Neural progenitor cell (in vitro differentiated cells): Measurements from ENCODE around the gene QRICH1. TPM values are rescaled to one million over a fixed set of nuclear protein-coding genes. Genes with fewer than 3 reads are reported as not detected.
"Not testable (repeated sequence)": the region's sequence is repeated elsewhere in the genome, so short reads cannot be mapped to it uniquely, and the experiment has no call there.

Experiments used
- DNase-seq: peaks from one replicate; pipeline ENCODE4 v3.0.0-alpha.2; 2016; ENCODE audit warnings: low spot score
- H2AFZ ChIP-seq: fragments of 200-600 bp; sonication (generic); replicated peaks from 2 replicates; pipeline ENCODE4 v1.6.1; 2016; ENCODE audit warnings: antibody characterized with exemption
- H3F3A ChIP-seq: fragments of 200-600 bp; sonication (generic); 2 replicates; pipeline ENCODE4 v1.6.1; 2016; ENCODE audit warnings: antibody characterized with exemption, low read depth
- H3K27ac ChIP-seq: fragments of 200-600 bp; sonication (generic); 2 replicates; pipeline ENCODE4 v1.5.1; 2016; ENCODE audit warnings: mild to moderate bottlenecking
- H3K27me3 ChIP-seq: fragments of 200-600 bp; sonication (generic); 2 replicates; pipeline ENCODE4 v1.6.1; 2016; ENCODE audit warnings: mild to moderate bottlenecking, moderate library complexity
- H3K36me3 ChIP-seq: fragments of 200-600 bp; sonication (generic); 2 replicates; pipeline ENCODE4 v1.5.1; 2016
- H3K4me1 ChIP-seq: fragments of 200-600 bp; sonication (generic); 2 replicates; pipeline ENCODE4 v1.6.1; 2016; ENCODE audit warnings: mixed run types
- H3K4me2 ChIP-seq: fragments of 200-600 bp; sonication (generic); 2 replicates; pipeline ENCODE4 v1.6.1; 2016
- H3K4me3 ChIP-seq: fragments of 200-600 bp; sonication (generic); 2 replicates; pipeline ENCODE4 v1.5.1; 2016
- H3K79me2 ChIP-seq: fragments of 200-600 bp; sonication (generic); 2 replicates; pipeline ENCODE4 v1.6.1; 2016; ENCODE audit warnings: low read depth
- H3K9ac ChIP-seq: fragments of 200-600 bp; sonication (generic); 2 replicates; pipeline ENCODE4 v1.6.1; 2016
- H3K9me3 ChIP-seq: fragments of 200-600 bp; sonication (generic); 2 replicates; pipeline ENCODE4 v1.5.1; 2016; ENCODE audit warnings: low read depth
- H4K20me1 ChIP-seq: fragments of 200-600 bp; sonication (generic); 2 replicates; pipeline ENCODE4 v1.6.1; 2016; ENCODE audit warnings: low read depth
- H3K27ac Mint-ChIP-seq: 3 replicates; pipeline ENCODE4 v1.8.0; 2021; ENCODE audit warnings: mixed read lengths
- H3K27me3 Mint-ChIP-seq: 2 replicates; pipeline ENCODE4 v1.8.0; 2022; ENCODE audit warnings: low read depth, mild to moderate bottlenecking, inconsistent platforms, moderate library complexity, mixed read lengths; ENCODE audit not compliant: insufficient read depth
- H3K36me3 Mint-ChIP-seq: 3 replicates; pipeline ENCODE4 v1.8.0; 2021; ENCODE audit warnings: mixed read lengths
- H3K4me1 Mint-ChIP-seq: 3 replicates; pipeline ENCODE4 v1.8.0; 2021; ENCODE audit warnings: mixed read lengths
- H3K4me3 Mint-ChIP-seq: 3 replicates; pipeline ENCODE4 v1.8.0; 2021; ENCODE audit warnings: mild to moderate bottlenecking, moderate library complexity, mixed read lengths
- H3K9me3 Mint-ChIP-seq: 3 replicates; pipeline ENCODE4 v1.8.0; 2020; ENCODE audit warnings: mixed read lengths
- CTCF ChIP-seq: fragments of 200-600 bp; sonication (generic); IDR thresholded peaks from 2 replicates; pipeline ENCODE4 v1.5.1; 2017; ENCODE audit warnings: antibody characterized with exemption, mild to moderate bottlenecking
- EZH2 ChIP-seq: fragments of 200-600 bp; sonication (generic); IDR thresholded peaks from 2 replicates; pipeline ENCODE4 v1.6.1; 2017; ENCODE audit warnings: antibody characterized with exemption, mild to moderate bottlenecking, moderate library complexity
- EZH2phosphoT487 ChIP-seq: fragments of 200-600 bp; sonication (generic); IDR thresholded peaks from 2 replicates; pipeline ENCODE4 v1.6.1; 2017; ENCODE audit warnings: antibody characterized with exemption
- total RNA-seq: library from RNA; depleted of rRNA; stranded (reverse); fragments of >200 nt; gene quantifications from 2 replicates; pipeline ENCODE4 v1.2.3, GENCODE V29; 2015; ENCODE audit warnings: low replicate concordance

The QRICH1 gene
- total RNA-seq, 1 donor from 2014 or later = 167 TPM

- peaks cover 54% of the 10 kb centered on the region for H3K79me2 ChIP-seq
- no peak for TF ChIP-seq EZH2
- TF ChIP-seq EZH2phosphoT487 = no peak
- TF ChIP-seq CTCF = no peak
- Mint-ChIP-seq H3K4me1 (peaks cover 13% of the 10 kb centered on the region), H3K9me3 (no peaks in the 10 kb centered on the region), H3K36me3 (peaks cover 22% of the 10 kb centered on the region), H3K27ac (no peak overlapping the region), H3K27me3 (peaks cover 4% of the 10 kb centered on the region), H3K4me3 (no peak overlapping the region)
- no peak overlapping the region for H3K9ac ChIP-seq
- H3K4me2 ChIP-seq = no peak overlapping the region
- H3K36me3 ChIP-seq = no peaks in the 10 kb centered on the region
- H3K27ac ChIP-seq = no peak overlapping the region
- H3K4me1 ChIP-seq = peaks cover 6% of the 10 kb centered on the region
- H3K27me3 ChIP-seq = no peaks in the 10 kb centered on the region
- H2AFZ ChIP-seq = no peak overlapping the region
- no peaks in the 10 kb centered on the region for H3K9me3 ChIP-seq
- H3K4me3 ChIP-seq = no peak overlapping the region
- H4K20me1 ChIP-seq = peaks cover 92% of the 10 kb centered on the region
- H3F3A ChIP-seq = peaks cover 40% of the 10 kb centered on the region
- no peak for DNase-seq
Measured at GRCh38 chr3:49013113-49013737, 80.6 kb downstream of the QRICH1 start.

GRCh38 chr3:49012441-49013017 lies 81.3 kb downstream of the QRICH1 start:
- H3K27me3 Mint-ChIP-seq = peaks cover 6% of the 10 kb centered on the region
- Histone ChIP-seq H3F3A (peaks cover 37% of the 10 kb centered on the region), H3K79me2 (peaks cover 61% of the 10 kb centered on the region), H3K4me1 (peaks cover 8% of the 10 kb centered on the region), H3K27me3 (no peaks in the 10 kb centered on the region), H3K4me3 (no peak overlapping the region), H2AFZ (no peak overlapping the region), H3K9me3 (no peaks in the 10 kb centered on the region), H3K4me2 (no peak overlapping the region), H3K27ac (no peak overlapping the region), H3K36me3 (no peaks in the 10 kb centered on the region), H4K20me1 (peaks cover 94% of the 10 kb centered on the region), H3K9ac (no peak overlapping the region)
- H3K9me3 Mint-ChIP-seq = no peaks in the 10 kb centered on the region
- DNase-seq = no peak
- H3K27ac Mint-ChIP-seq = no peak overlapping the region
- H3K4me1 Mint-ChIP-seq = peaks cover 16% of the 10 kb centered on the region
- TF ChIP-seq EZH2 (no peak), CTCF (no peak), EZH2phosphoT487 (no peak)
- peaks cover 23% of the 10 kb centered on the region for H3K36me3 Mint-ChIP-seq
- H3K4me3 Mint-ChIP-seq = no peak overlapping the region

GRCh38 chr3:49009396-49009795 lies 84.5 kb downstream of the QRICH1 start:
- H3K27me3 Mint-ChIP-seq = peaks cover 8% of the 10 kb centered on the region
- Histone ChIP-seq H3K9me3 (no peaks in the 10 kb centered on the region), H2AFZ (no peak overlapping the region), H3F3A (peaks cover 14% of the 10 kb centered on the region), H3K27ac (no peak overlapping the region), H3K4me2 (no peak overlapping the region), H3K27me3 (no peaks in the 10 kb centered on the region), H3K79me2 (peaks cover 64% of the 10 kb centered on the region), H3K36me3 (no peaks in the 10 kb centered on the region), H3K9ac (no peak overlapping the region), H4K20me1 (peaks cover 65% of the 10 kb centered on the region), H3K4me1 (peaks cover 13% of the 10 kb centered on the region), H3K4me3 (no peak overlapping the region)
- H3K27ac Mint-ChIP-seq = no peak overlapping the region
- peak overlapping the region; percentile 32 for H3K4me3 Mint-ChIP-seq
- peaks cover 10% of the 10 kb centered on the region for H3K36me3 Mint-ChIP-seq
- H3K9me3 Mint-ChIP-seq = peaks cover 3% of the 10 kb centered on the region
- peaks cover 19% of the 10 kb centered on the region for H3K4me1 Mint-ChIP-seq
- TF ChIP-seq CTCF (no peak), EZH2 (no peak), EZH2phosphoT487 (no peak)
- no peak for DNase-seq

GRCh38 chr3:49008627-49009026 lies 85.2 kb downstream of the QRICH1 start:
- not testable (repeated sequence) for DNase-seq, H3K9me3 ChIP-seq, H3K27me3 Mint-ChIP-seq, H3K9ac ChIP-seq, H3K9me3 Mint-ChIP-seq, H3K36me3 ChIP-seq, H3K27me3 ChIP-seq, H3K27ac Mint-ChIP-seq, H2AFZ ChIP-seq, H3K27ac ChIP-seq
- Histone ChIP-seq H3K79me2 (peaks cover 64% of the 10 kb centered on the region), H3K4me2 (peak overlapping the region; percentile 96), H3K4me1 (peaks cover 13% of the 10 kb centered on the region), H3K4me3 (peak overlapping the region; percentile 88), H3F3A (peaks cover 14% of the 10 kb centered on the region), H4K20me1 (peaks cover 57% of the 10 kb centered on the region)
- peak overlapping the region; percentile 100 for H3K4me3 Mint-ChIP-seq
- H3K4me1 Mint-ChIP-seq = peaks cover 19% of the 10 kb centered on the region
- H3K36me3 Mint-ChIP-seq = peaks cover 13% of the 10 kb centered on the region
